Neural crest cell (in vitro differentiated cells): ENCODE results near the gene APOBEC3H. TPM values are rescaled to one million over a fixed set of nuclear protein-coding genes. Genes with fewer than 3 reads are reported as not detected.

Experiments
- DNase-seq: peaks from one replicate; pipeline ENCODE4 v3.0.0; 2021; ENCODE audit warnings: low read depth, mixed read lengths, low spot score
- H3K27ac Mint-ChIP-seq: one replicate; pipeline ENCODE4 v1.8.0; 2021; ENCODE audit warnings: mild to moderate bottlenecking, mixed read lengths; ENCODE audit not compliant: unreplicated experiment
- H3K27me3 Mint-ChIP-seq: 2 replicates; pipeline ENCODE4 v1.8.0; 2021; ENCODE audit warnings: low read depth, mild to moderate bottlenecking, mixed read lengths
- H3K36me3 Mint-ChIP-seq: 2 replicates; pipeline ENCODE4 v1.8.0; 2021; ENCODE audit warnings: low read depth, mild to moderate bottlenecking, mixed read lengths
- H3K4me1 Mint-ChIP-seq: 2 replicates; pipeline ENCODE4 v1.8.0; 2021; ENCODE audit warnings: mixed read lengths
- H3K4me3 Mint-ChIP-seq: one replicate; pipeline ENCODE4 v1.8.0; 2021; ENCODE audit warnings: mild to moderate bottlenecking, mixed read lengths
- H3K9me3 Mint-ChIP-seq: 2 replicates; pipeline ENCODE4 v1.8.0; 2021; ENCODE audit warnings: mixed read lengths
- total RNA-seq: library from RNA; stranded (reverse); gene quantifications from 2 replicates; pipeline ENCODE4 v1.2.1, GENCODE V29; 2021
- TF ChIP-seq, protein P1 (sequence below): fragments of 200-600 bp; sonication (generic); conservative IDR thresholded peaks from 2 replicates; pipeline ENCODE4 v1.5.0; 2021; ENCODE audit warnings: antibody characterized with exemption, mild to moderate bottlenecking

Gene APOBEC3H
- total RNA-seq, 1 donor from 2014 or later: not detected

DNA sequence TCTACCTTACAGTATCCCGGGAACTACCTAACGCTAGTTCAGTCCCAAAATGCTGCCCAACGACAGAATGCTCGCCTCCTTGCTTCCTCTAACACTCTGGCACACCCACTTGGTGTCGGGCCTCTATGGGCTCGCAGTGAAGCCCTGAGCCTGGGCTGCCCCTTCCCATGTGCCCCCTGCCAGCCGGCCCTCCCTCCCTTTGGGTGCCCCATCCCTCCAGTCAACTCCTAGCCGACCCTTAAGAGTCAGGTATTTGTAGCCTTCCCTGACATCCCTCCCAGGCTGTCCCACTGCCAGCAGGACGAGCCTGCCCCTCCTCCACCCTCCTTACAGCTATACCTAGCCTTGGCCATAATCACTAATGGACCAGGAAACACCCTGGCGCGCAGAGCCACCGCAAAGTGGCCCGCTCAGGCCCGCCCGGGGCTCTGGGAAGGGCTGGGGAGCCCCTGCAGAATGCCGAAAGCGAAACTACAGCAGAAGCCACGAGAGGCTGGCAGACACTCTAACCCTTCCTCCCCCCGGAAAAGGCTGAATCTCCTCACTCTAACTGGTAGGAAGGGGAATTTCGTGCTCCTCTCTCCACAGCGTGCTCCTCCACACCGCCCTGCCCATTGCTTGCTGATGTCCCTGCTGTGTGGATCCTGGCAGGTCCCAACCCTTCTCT lies 47.2 kb downstream of the APOBEC3H start:
- no peak for DNase-seq
- no peaks in the 10 kb centered on the region for H3K36me3 Mint-ChIP-seq
- TF ChIP-seq, protein P1, sequence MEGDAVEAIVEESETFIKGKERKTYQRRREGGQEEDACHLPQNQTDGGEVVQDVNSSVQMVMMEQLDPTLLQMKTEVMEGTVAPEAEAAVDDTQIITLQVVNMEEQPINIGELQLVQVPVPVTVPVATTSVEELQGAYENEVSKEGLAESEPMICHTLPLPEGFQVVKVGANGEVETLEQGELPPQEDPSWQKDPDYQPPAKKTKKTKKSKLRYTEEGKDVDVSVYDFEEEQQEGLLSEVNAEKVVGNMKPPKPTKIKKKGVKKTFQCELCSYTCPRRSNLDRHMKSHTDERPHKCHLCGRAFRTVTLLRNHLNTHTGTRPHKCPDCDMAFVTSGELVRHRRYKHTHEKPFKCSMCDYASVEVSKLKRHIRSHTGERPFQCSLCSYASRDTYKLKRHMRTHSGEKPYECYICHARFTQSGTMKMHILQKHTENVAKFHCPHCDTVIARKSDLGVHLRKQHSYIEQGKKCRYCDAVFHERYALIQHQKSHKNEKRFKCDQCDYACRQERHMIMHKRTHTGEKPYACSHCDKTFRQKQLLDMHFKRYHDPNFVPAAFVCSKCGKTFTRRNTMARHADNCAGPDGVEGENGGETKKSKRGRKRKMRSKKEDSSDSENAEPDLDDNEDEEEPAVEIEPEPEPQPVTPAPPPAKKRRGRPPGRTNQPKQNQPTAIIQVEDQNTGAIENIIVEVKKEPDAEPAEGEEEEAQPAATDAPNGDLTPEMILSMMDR: no peak
- no peak overlapping the region for H3K27ac Mint-ChIP-seq
- peaks cover 22% of the 10 kb centered on the region for H3K27me3 Mint-ChIP-seq
- H3K4me3 Mint-ChIP-seq: peak overlapping the region; percentile 80
- peaks cover 6% of the 10 kb centered on the region for H3K4me1 Mint-ChIP-seq
- no peaks in the 10 kb centered on the region for H3K9me3 Mint-ChIP-seq

DNA sequence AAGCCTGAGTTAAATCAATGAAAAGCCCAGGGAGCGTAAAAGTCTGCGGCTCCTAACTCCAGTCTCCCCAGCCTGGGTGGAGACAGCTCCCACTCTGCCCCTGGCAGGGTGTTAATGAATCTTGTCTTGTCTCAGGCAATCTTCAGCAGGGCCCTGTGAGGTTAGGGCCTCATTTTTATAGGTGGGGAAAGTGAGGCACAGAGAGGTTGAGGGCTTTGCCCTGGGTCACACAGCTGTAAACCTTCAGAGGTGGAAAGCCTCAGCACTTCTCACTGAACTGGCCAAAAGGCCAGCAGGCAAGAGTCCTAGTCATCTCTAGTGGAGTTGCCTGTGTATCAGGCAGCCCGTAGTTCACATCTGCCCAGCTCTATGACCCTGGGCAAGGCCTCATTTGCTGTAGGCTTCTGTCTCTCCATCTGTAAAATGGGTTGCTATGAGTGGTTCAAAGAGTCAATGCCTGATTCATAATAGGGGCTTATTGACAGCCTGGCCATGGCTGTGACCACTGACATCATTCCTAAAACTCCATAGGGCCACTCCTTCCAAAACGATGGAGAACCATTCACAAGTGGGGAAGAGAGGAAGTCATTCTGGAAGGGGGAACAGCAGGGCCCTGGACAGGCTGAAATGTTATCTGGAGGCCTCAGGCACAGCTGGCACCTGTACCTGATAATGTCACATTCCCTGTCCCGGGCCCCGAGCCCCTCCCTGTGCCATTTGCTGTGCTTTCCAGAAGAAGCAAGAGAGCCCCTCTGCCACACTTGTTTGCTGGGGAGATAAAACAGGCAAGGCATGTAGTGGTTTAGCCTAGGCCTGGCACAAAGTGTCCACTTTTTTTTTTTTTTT lies 49.4 kb downstream of the APOBEC3H start:
- TF ChIP-seq, protein P1: no peak
- H3K4me3 Mint-ChIP-seq: peak overlapping the region; percentile 85

DNA sequence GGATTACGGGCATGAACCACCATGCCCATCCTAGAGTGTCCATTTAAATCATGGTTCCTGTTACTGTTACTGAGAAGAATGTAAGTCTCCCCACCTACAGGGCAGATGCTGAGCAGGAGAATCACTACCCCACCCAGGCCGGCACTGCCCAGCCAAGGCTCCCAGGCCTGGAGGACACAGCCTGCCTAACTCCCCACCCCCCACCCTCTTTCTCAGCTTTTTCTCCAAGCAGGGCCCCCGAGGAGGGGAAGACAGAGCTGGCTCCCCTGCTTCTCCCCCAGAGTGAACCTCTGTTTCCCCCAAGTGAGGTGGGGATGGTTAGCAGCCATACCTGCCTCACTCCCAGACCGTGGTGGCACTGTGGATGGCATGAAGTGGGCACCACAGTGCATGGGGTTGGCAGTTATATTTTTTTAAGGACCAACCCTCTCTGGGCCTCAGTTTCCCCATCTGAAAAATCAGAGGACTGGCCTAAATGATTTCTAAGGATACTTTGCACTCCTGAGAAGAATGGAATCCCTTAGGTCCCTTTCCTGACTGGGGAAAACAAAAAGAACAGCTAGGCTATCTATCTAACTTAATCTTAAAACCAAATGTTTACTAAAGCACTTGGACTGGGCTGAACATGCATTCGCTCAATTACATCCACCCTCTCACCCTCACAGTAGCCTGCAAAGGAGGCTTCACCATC lies 50.4 kb downstream of the APOBEC3H start:
- Mint-ChIP-seq H3K4me3 (peak overlapping the region; percentile 31), H3K4me1 (peaks cover 11% of the 10 kb centered on the region), H3K27ac (no peak overlapping the region), H3K36me3 (no peaks in the 10 kb centered on the region), H3K27me3 (peaks cover 32% of the 10 kb centered on the region), H3K9me3 (no peaks in the 10 kb centered on the region)
- TF ChIP-seq, protein P1: no peak
- no peak for DNase-seq

More for the DNA sequence above, 49.4 kb downstream of the APOBEC3H start:
- H3K27me3 Mint-ChIP-seq: peaks cover 31% of the 10 kb centered on the region
- no peak overlapping the region for H3K27ac Mint-ChIP-seq
- peaks cover 11% of the 10 kb centered on the region for H3K4me1 Mint-ChIP-seq
- no peak for DNase-seq
- no peaks in the 10 kb centered on the region for H3K9me3 Mint-ChIP-seq
- no peaks in the 10 kb centered on the region for H3K36me3 Mint-ChIP-seq

GRCh38 chr22:39148026-39148726 lies 51.1 kb downstream of the APOBEC3H start:
- Mint-ChIP-seq H3K4me3 (peak overlapping the region; percentile 31), H3K27me3 (peaks cover 34% of the 10 kb centered on the region), H3K36me3 (no peaks in the 10 kb centered on the region), H3K4me1 (peaks cover 11% of the 10 kb centered on the region), H3K27ac (no peak overlapping the region), H3K9me3 (no peaks in the 10 kb centered on the region)
- DNase-seq: no peak
- TF ChIP-seq, protein P1: no peak
